DND-41 (cell line): ENCODE data around the gene B4GALT5.
"Not testable (repeated sequence)": the region's sequence is repeated elsewhere in the genome, so short reads cannot be mapped to it uniquely, and the experiment has no call there.

Experiments
- CTCF ChIP-seq: IDR thresholded peaks from 2 replicates; pipeline ENCODE4 v1.5.1; 2012; ENCODE audit warnings: borderline replicate concordance, low read length, moderate library complexity, mild to moderate bottlenecking; ENCODE audit not compliant: poor library complexity, severe bottlenecking; ENCODE audit errors: extremely low read depth
- EZH2 ChIP-seq: IDR thresholded peaks from 3 replicates; pipeline ENCODE4 v1.6.1; 2012; ENCODE audit warnings: borderline replicate concordance, low read depth, mild to moderate bottlenecking, moderate library complexity, low read length, inconsistent platforms; ENCODE audit not compliant: severe bottlenecking

DNA sequence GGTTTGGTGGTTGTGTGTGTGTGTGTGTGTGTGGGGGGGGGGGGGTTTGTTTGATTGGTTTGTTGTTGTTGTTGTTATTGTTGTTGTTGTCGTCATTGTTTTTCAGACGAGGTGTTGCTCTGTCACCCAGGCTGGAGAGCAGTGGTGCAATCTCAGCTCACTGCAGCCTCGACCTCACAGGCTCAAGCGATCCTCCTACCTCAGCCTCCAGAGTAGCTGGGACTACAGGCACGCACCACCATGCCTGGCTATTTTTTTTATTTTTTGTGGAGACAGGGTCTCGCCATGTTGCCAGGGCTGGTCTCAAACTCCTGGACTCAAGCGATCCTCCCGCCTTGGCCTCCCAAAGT is 98.7 kb downstream of the B4GALT5 start:
- not testable (repeated sequence) for TF ChIP-seq CTCF, EZH2
